ENCODE measurements around the gene NEDD8.

- TF ChIP-seq POLR2AphosphoS5 (IDR thresholded peaks at IDR 0.05; ENCODE audit: low read depth, low read length), result no peak
- TF ChIP-seq FOXP2 (optimal IDR thresholded peaks at IDR 0.05; ENCODE audit: borderline replicate concordance, extremely low read depth, extremely low read length, insufficient read depth), result no peak
- TF ChIP-seq TAF1 (IDR thresholded peaks at IDR 0.05; ENCODE audit: borderline replicate concordance, insufficient read depth, low read length), result no peak
- no peak for TF ChIP-seq REST (IDR thresholded peaks at IDR 0.05; ENCODE audit: insufficient read depth in 1 of 2, low read depth in 2 of 2, low read length in 2 of 2)
- TF ChIP-seq SIN3A (IDR thresholded peaks at IDR 0.05; ENCODE audit: borderline replicate concordance, insufficient read depth, low read length), result no peak
These were observed 19.7 kb upstream of the NEDD8 start for GRCh38 chr14:24251880-24252288.

Data from PFSK-1 (cell line).